Glutamatergic neuron (in vitro differentiated cells): ENCODE measurements around the gene AKAP12. TPM values are rescaled to one million over a fixed set of nuclear protein-coding genes. Genes with fewer than 3 reads are reported as not detected.

Experiments
- DNase-seq: peaks from one replicate; pipeline ENCODE4 v3.0.0; 2022
- H3K27ac Mint-ChIP-seq: one replicate; pipeline ENCODE4 v1.8.0; 2020; ENCODE audit warnings: mild to moderate bottlenecking, mixed read lengths, inconsistent platforms; ENCODE audit not compliant: unreplicated experiment
- H3K27me3 Mint-ChIP-seq: one replicate; pipeline ENCODE4 v1.8.0; 2020; ENCODE audit warnings: mild to moderate bottlenecking, moderate library complexity, mixed read lengths, inconsistent platforms; ENCODE audit not compliant: unreplicated experiment
- H3K36me3 Mint-ChIP-seq: one replicate; pipeline ENCODE4 v1.8.0; 2020; ENCODE audit warnings: mild to moderate bottlenecking, mixed read lengths, inconsistent platforms; ENCODE audit not compliant: unreplicated experiment
- H3K4me1 Mint-ChIP-seq: one replicate; pipeline ENCODE4 v1.8.0; 2020; ENCODE audit warnings: mild to moderate bottlenecking, low read depth, mixed read lengths, inconsistent platforms; ENCODE audit not compliant: unreplicated experiment
- H3K4me3 Mint-ChIP-seq: one replicate; pipeline ENCODE4 v1.8.0; 2020; ENCODE audit warnings: mild to moderate bottlenecking, mixed read lengths, inconsistent platforms; ENCODE audit not compliant: unreplicated experiment
- H3K9me3 Mint-ChIP-seq: one replicate; pipeline ENCODE4 v1.8.0; 2020; ENCODE audit warnings: mild to moderate bottlenecking, moderate library complexity, mixed read lengths, inconsistent platforms; ENCODE audit not compliant: unreplicated experiment
- CTCF ChIP-seq: fragments of 200-600 bp; sonication (generic); IDR thresholded peaks from one replicate; pipeline ENCODE4 v1.5.0; 2021; ENCODE audit not compliant: partially characterized antibody, unreplicated experiment
- total RNA-seq: library from RNA; stranded (reverse); fragmentation: NEBNext Ultra II Directional; extraction: Animal tissue kit (Norgen Biotek cat#: 25700); gene quantifications from one replicate; pipeline ENCODE4 v1.2.1, GENCODE V29; 2021; ENCODE audit not compliant: unreplicated experiment

AKAP12 gene
- total RNA-seq, 1 donor from 2014 or later: 240 TPM

DNA sequence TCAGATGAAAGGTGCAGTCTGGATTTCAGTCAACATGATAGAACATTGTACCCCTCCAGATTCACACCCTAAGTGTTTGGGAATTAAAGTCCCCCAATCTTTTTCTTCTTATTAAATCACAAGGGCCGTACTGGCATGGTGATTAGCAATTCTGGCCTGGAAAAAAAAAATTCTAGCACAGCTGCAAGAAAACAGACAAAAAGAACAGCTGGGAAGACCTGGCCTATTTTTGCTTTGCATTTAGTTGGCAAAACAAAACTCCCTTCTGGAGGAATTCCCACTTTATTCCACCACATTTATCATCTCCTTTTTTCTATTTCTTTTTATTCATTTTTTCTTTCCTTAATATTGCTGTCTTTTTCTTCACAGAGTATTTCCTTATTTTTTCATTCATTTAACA, 39.8 kb upstream of the AKAP12 start:
- Mint-ChIP-seq H3K9me3 (peaks cover 3% of the 10 kb centered on the region), H3K27ac (no peak overlapping the region), H3K36me3 (no peaks in the 10 kb centered on the region), H3K27me3 (no peaks in the 10 kb centered on the region), H3K4me1 (peaks cover 3% of the 10 kb centered on the region), H3K4me3 (no peak overlapping the region)
- DNase-seq: no peak
- no peak for TF ChIP-seq CTCF

DNA sequence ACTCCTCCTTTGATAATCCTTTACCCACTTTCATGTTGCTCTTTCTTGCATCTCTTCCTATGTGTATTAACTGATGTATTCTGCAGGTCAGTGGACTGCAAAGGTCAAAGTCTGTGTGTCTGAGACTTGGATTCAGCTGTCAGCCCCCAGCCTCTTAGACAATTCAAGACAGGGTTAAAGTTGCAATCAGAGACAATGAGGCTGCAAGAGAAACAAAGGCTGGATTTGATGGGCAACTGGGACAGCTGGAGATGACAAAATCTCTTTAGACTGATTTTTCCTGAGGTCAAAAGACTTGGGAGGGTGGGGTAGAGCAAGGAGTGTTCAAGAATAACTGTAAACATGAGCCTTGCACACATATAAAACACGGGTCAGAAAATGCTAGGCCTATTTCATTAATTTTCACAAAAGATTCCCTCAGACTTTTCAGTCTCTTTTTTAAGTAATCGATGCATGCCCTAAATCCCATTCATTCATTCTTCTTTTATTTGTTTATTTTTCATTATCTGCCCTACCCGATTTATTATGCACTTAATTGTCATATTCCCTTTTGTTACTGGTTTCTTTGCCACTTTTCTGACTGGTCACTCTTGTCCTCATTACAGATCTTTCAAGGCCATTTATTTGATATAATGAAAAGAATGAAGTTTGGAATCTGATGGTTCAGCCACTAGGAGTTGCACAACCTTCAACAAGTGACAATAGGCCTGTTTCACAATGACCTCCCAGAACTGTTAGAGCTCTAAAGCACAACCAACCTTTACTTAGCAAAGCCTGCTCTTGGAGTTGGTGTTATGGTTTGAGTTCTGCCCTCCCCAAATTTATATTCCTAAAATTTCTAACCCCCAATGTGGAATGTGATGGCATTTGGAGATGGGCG, 33.8 kb upstream of the AKAP12 start:
- Mint-ChIP-seq H3K4me1 (peaks cover 13% of the 10 kb centered on the region), H3K27me3 (no peaks in the 10 kb centered on the region), H3K9me3 (no peaks in the 10 kb centered on the region), H3K4me3 (no peak overlapping the region), H3K27ac (no peak overlapping the region), H3K36me3 (peaks cover 4% of the 10 kb centered on the region)
- no peak for TF ChIP-seq CTCF
- no peak for DNase-seq

DNA sequence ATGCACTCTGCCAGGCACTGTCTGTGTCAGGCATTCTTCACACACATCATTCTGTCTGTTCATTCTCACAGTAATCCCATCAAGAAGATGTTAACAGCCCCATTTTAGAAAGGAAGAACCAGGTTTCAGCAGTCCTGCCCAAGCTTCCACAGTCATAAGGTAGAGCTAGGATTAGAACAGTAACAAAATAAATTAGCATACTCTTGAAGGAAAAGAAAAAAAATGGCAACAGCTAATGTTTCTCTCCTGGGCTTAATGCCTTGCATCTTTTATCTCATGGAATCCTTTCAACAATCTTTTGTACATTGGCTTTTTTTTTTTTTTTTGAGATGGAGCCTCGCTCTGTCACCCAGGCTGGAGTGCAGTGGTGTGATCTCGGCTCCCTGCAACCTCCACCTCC, 32.1 kb upstream of the AKAP12 start:
- Mint-ChIP-seq H3K4me1 (peaks cover 13% of the 10 kb centered on the region), H3K9me3 (peaks cover 5% of the 10 kb centered on the region), H3K27ac (no peak overlapping the region), H3K27me3 (no peaks in the 10 kb centered on the region), H3K4me3 (no peak overlapping the region), H3K36me3 (peaks cover 9% of the 10 kb centered on the region)
- no peak for DNase-seq
- TF ChIP-seq CTCF: no peak

DNA sequence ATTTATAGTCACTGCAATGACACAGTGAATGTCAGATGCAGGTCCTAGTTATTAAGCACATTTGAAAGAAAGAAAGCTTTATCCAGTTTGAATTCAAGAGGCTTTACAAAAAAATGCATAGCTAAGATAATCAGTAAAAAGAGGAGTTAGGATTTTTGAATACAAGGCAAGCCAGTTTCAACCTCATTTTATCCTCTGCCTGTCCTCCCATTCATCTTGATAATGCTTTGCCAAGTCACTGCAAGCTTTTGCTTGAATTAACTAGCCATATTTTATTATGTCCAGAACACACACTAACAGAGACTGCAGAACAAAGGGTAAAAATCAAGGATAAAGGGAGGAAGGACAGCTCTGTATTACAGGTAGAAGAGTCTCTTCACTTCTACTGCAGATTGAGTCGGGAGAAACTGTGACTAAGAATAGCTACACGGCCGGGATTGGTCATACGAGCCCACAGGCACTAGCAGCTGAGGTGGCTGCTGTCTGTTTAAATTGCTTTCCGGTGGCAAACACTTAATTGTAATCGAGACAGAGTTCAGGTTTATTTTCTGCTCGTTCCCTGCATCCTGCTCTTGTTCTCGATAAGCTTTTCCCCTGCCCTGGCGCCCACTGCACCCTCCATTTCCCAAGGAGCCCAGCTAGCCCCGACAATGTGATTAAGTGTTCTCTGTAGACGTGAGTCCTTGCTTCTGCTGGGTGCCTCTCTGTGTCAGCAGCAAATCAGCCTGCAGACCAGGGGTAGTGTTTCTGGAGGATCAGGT, 30.5 kb upstream of the AKAP12 start:
- Mint-ChIP-seq H3K36me3 (peaks cover 15% of the 10 kb centered on the region), H3K4me3 (no peak overlapping the region), H3K4me1 (peaks cover 13% of the 10 kb centered on the region), H3K27ac (peak overlapping the region; percentile 71), H3K27me3 (no peaks in the 10 kb centered on the region), H3K9me3 (peaks cover 11% of the 10 kb centered on the region)
- TF ChIP-seq CTCF: no peak
- DNase-seq: peak; percentile 24

GRCh38 chr6:151211075-151211474, 28.7 kb upstream of the AKAP12 start:
- H3K27ac Mint-ChIP-seq: no peak overlapping the region
- no peak overlapping the region for H3K4me3 Mint-ChIP-seq
- H3K9me3 Mint-ChIP-seq: peaks cover 11% of the 10 kb centered on the region
- H3K27me3 Mint-ChIP-seq: no peaks in the 10 kb centered on the region
- peaks cover 15% of the 10 kb centered on the region for H3K36me3 Mint-ChIP-seq
- TF ChIP-seq CTCF: no peak
- H3K4me1 Mint-ChIP-seq: peaks cover 13% of the 10 kb centered on the region
- no peak for DNase-seq
